ENCODE measurements around the gene SMARCC2.
"Not testable (repeated sequence)": the region's sequence is repeated elsewhere in the genome, so short reads cannot be mapped to it uniquely, and the experiment has no call there.

SMARCC2 gene

GRCh38 chr12:56120158-56120846 lies 69.0 kb downstream of the SMARCC2 start:
- DNase-seq (ENCODE audit: low spot score), result no peak

GRCh38 chr12:56119361-56119796 lies 69.9 kb downstream of the SMARCC2 start:
- DNase-seq (ENCODE audit: low spot score), result peak; percentile 82

- no peak for DNase-seq (ENCODE audit: low spot score)
Observed at GRCh38 chr12:56118688-56119357, 70.5 kb downstream of the SMARCC2 start.

GRCh38 chr12:56117778-56118687 lies 71.2 kb downstream of the SMARCC2 start, which contains the start of gene ZC3H10:
Gene ZC3H10, plus strand, starts transcription at chr12:56118266. Its CDS starts 2,297 bp downstream, at chr12:56120563.
- peak; percentile 100 for DNase-seq (ENCODE audit: low spot score)

DNA sequence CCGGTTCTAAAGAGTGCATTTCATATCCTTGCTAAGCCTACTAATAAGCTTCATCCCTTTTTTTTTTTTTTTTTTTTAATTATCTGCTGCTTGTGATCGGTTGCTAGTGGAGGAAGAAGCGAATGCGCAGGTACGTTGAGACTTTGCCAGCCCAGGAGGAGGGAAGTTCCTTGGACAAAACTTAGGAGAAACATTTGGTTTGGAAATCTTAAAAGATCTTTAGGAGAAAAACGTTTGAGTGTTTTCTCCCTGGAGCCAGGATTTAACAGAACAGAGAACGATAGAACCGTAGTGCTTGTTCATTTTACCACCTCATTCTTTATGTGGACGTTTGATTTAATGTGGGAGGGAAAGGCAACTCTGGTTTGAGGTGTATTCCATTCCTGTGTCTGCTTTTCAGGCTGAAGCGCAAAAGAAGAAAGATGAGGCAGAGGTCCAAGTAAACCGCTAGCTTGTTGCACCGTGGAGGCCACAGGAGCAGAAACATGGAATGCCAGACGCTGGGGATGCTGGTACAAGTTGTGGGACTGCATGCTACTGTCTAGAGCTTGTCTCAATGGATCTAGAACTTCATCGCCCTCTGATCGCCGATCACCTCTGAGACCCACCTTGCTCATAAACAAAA lies 72.1 kb downstream of the SMARCC2 start:
- DNase-seq (ENCODE audit: low spot score), result not testable (repeated sequence)

DNA sequence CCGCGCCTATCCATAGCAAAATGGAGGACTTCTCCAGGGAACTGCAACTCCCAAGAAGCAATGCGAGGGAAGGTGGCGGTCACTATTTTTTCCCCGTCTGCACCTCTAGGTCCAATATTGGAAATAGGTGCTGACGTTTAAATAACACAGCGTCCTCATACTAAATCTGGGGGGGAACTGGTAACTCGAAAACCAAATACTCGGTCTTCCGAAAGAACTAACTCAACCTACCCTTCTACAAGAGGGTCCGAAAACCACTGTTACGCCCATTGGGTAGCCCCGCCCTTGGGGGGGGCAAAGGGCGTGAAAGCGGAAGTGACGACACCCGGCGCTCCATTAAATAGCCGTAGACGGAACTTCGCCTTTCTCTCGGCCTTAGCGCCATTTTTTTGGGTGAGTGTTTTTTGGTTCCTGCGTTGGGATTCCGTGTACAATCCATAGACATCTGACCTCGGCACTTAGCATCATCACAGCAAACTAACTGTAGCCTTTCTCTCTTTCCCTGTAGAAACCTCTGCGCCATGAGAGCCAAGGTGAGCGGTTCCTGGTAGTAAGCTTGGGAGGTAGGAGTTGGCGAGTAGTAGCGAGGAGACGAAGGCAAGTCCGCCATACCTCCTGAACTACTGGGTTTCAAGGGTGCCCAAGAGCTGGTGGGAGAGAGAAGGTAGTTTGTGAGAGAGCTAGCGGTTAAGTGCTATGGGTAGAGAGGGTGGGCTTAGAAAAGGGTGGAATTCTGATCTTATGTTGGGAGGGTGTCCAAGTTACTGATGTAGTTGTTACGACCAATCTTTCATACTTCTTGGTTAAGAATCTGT lies 72.8 kb downstream of the SMARCC2 start, which contains the start of gene RPL41:
Gene RPL41 (plus strand): TSS at position 367 of the 815 bp plus-strand sequence.
- DNase-seq (ENCODE audit: low spot score), result peak; percentile 97

- no peak for DNase-seq (ENCODE audit: low spot score)
Observed at GRCh38 chr12:56115329-56115728, 74.0 kb downstream of the SMARCC2 start.

GRCh38 chr12:56114084-56114483 lies 75.2 kb downstream of the SMARCC2 start:
- DNase-seq (ENCODE audit: low spot score), result no peak
